K562 (cell line): ENCODE data around the gene TAOK2. TPM values are rescaled to one million over a fixed set of nuclear protein-coding genes. Genes with fewer than 3 reads are reported as not detected.

ENCODE experiments used
- ATAC-seq: fragments of 200-7000 bp; cut with Tn5 transposase; 3 replicates; pipeline ENCODE4 v1.9.1; 2020; ENCODE audit warnings: moderate library complexity
- BruUV-seq: library from RNA; stranded (reverse); fragments of 400-500 nt; replicated peaks from 2 replicates; lab custom pipeline; 2021; lab: Mats Ljungman, UMichigan
- CTCF ChIA-PET: fragments of 300-600 bp; formaldehyde crosslinking; extraction: SDS; loops from one replicate; lab custom pipeline; 2021; ENCODE audit warnings: low intra/inter-chr PET ratio; lab: Yijun Ruan, JAX
- POLR2A ChIA-PET: fragments of 300-600, 350-650 bp; sonication (Branson Sonifier 250); formaldehyde crosslinking; extraction: SDS; loops from one replicate; lab custom pipeline; 2021; ENCODE audit warnings: antibody characterized with exemption, inconsistent platforms; lab: Yijun Ruan, JAX
- DNase-seq, 4 experiments: peaks; one replicate each; pipeline versions ENCODE4 v3.0.0 to v3.0.0-alpha.2; 2011 to 2018; ENCODE audit warnings: low spot score in 3 of 4, mixed read lengths in 3 of 4; ENCODE audit errors: extremely low read depth in 1 of 4
- FAIRE-seq: peaks from 2 replicates; lab custom pipeline; 2011; peaks lifted over from hg19 to GRCh38; lab: Jason Lieb, UNC
- H2AFZ ChIP-seq: 2 replicates; pipeline ENCODE4 v1.6.0; 2011; ENCODE audit warnings: low read depth, low read length, control low read depth, inconsistent platforms
- H3K27ac ChIP-seq: fragments of 200-600 bp; 3 replicates; pipeline ENCODE4 v1.8.0; 2011; ENCODE audit warnings: low read depth, mild to moderate bottlenecking, control low read depth, inconsistent platforms, low read length, moderate library complexity, mixed read lengths; ENCODE audit errors: extremely low read depth
- H3K27me3 ChIP-seq, 2 experiments: fragments of 300-600 bp in 1 of 2; 2 replicates in 1 of 2; 3 replicates in 1 of 2; pipeline versions ENCODE4 v1.6.0 to v1.8.0; 2011; ENCODE audit warnings: inconsistent platforms in 2 of 2, low read length in 2 of 2, mild to moderate bottlenecking in 1 of 2, mixed read lengths in 1 of 2, moderate library complexity in 1 of 2; ENCODE audit not compliant: control insufficient read depth in 2 of 2, insufficient read depth in 2 of 2
- H3K36me3 ChIP-seq: fragments of 300-600 bp; 3 replicates; pipeline ENCODE4 v1.8.0; 2011; ENCODE audit warnings: mild to moderate bottlenecking, low read length, inconsistent platforms; ENCODE audit not compliant: control insufficient read depth, insufficient read depth
- H3K4me1 ChIP-seq, 2 experiments: fragments of 200-600 bp in 1 of 2; replicated peaks in 1 of 2; 2 replicates in 1 of 2; 3 replicates in 1 of 2; pipeline versions ENCODE4 v1.5.1 to v1.8.0; 2011; ENCODE audit warnings: inconsistent platforms in 2 of 2, low read length in 2 of 2, mild to moderate bottlenecking in 1 of 2, mixed read lengths in 1 of 2, moderate library complexity in 1 of 2; ENCODE audit not compliant: control insufficient read depth in 2 of 2, insufficient read depth in 2 of 2
- H3K4me2 ChIP-seq: 2 replicates; pipeline ENCODE4 v1.6.1; 2011; ENCODE audit warnings: low read length, control low read depth, inconsistent platforms, mixed read lengths; ENCODE audit not compliant: insufficient read depth
- H3K4me3 ChIP-seq: fragments of 200-600 bp; sonication (generic), shearing (Covaris generic); 2 replicates; pipeline ENCODE4 v1.5.1; 2016; ENCODE audit warnings: control low read depth, inconsistent platforms
- H3K79me2 ChIP-seq: fragments of 200-600 bp; 3 replicates; pipeline ENCODE4 v1.8.0; 2011; ENCODE audit warnings: low read length, inconsistent platforms; ENCODE audit not compliant: control insufficient read depth, insufficient read depth
- H3K9ac ChIP-seq, 2 experiments: 2 replicates each; pipeline versions ENCODE4 v1.6.0 to v1.6.1; 2011; ENCODE audit warnings: low read depth in 2 of 2, low read length in 2 of 2, control low read depth in 1 of 2, inconsistent platforms in 1 of 2, mild to moderate bottlenecking in 1 of 2, mixed read lengths in 1 of 2; ENCODE audit not compliant: insufficient read depth in 1 of 2
- H3K9me1 ChIP-seq: one replicate; pipeline ENCODE4 v1.6.0; 2011; ENCODE audit warnings: inconsistent platforms, mild to moderate bottlenecking, low read length, moderate library complexity; ENCODE audit not compliant: control insufficient read depth, insufficient read depth
- H3K9me3 ChIP-seq: replicated peaks from 2 replicates; pipeline ENCODE4 v1.5.1; 2011; ENCODE audit warnings: low read depth, low read length, inconsistent platforms; ENCODE audit not compliant: control insufficient read depth, insufficient read depth
- H4K20me1 ChIP-seq: replicated peaks from 2 replicates; pipeline ENCODE4 v1.6.1; 2011; ENCODE audit warnings: low read length, inconsistent platforms, mixed read lengths; ENCODE audit not compliant: control insufficient read depth, insufficient read depth
- BCLAF1 ChIP-seq, 2 experiments: fragments of 450-650 bp in 1 of 2; IDR thresholded peaks; 2 replicates each; pipeline ENCODE4 v1.6.1; 2011 to 2017; ENCODE audit warnings: low read depth in 2 of 2, antibody characterized with exemption in 1 of 2, borderline replicate concordance in 1 of 2, low read length in 1 of 2, mild to moderate bottlenecking in 1 of 2, mixed read lengths in 1 of 2; ENCODE audit not compliant: control insufficient read depth in 1 of 2
- CTCFL ChIP-seq: IDR thresholded peaks from 2 replicates; pipeline ENCODE4 v1.6.1; 2011; ENCODE audit warnings: borderline replicate concordance, low read depth, mild to moderate bottlenecking, moderate library complexity, low read length; ENCODE audit not compliant: insufficient read depth, poor library complexity, severe bottlenecking
- FOXA1 ChIP-seq: fragments of 450-650 bp; IDR thresholded peaks from 2 replicates; pipeline ENCODE4 v1.6.1; 2016; ENCODE audit warnings: mild to moderate bottlenecking, borderline replicate concordance
- HMBOX1 ChIP-seq: sonication (generic); IDR thresholded peaks from 2 replicates; pipeline ENCODE4 v1.6.1; 2016
- MIER1 ChIP-seq: fragments of 450-650 bp; IDR thresholded peaks from 2 replicates; pipeline ENCODE4 v1.6.1; 2016; ENCODE audit warnings: antibody characterized with exemption, mild to moderate bottlenecking, low read depth
- POLR3A ChIP-seq: IDR thresholded peaks from 2 replicates; pipeline ENCODE4 v1.6.1; 2011; ENCODE audit warnings: borderline replicate concordance, mild to moderate bottlenecking, moderate library complexity; ENCODE audit not compliant: insufficient read length, insufficient read depth; ENCODE audit errors: extremely low read depth
- TEAD2 ChIP-seq: fragments of 450-650 bp; IDR thresholded peaks from 2 replicates; pipeline ENCODE4 v1.6.1; 2016; ENCODE audit warnings: missing genetic modification characterization, control low read depth, missing compliant biosample characterization
- TGIF2 ChIP-seq: sonication (generic); formaldehyde crosslinking; IDR thresholded peaks from 2 replicates; pipeline ENCODE4 v1.8.1; 2022; ENCODE audit warnings: mild to moderate bottlenecking, missing genetic modification reagents, moderate library complexity
- WGBS: fragments of 100-300 bp; shearing (Covaris generic); methylation state at CpG from one replicate; pipeline ENCODE4 v1.1.6; 2016; ENCODE audit warnings: low coverage, mixed read lengths; ENCODE audit not compliant: insufficient coverage; ENCODE audit errors: missing lambda C conversion rate; 5-methylcytosine and 5-hydroxymethylcytosine counted together
- in situ Hi-C: fragments of 300-500 bp; cut with MboI; formaldehyde crosslinking; loops from 4 replicates; pipeline ENCODE4 v1.15.0; 2018; ENCODE audit warnings: inconsistent platforms, mixed read lengths
- intact Hi-C: fragments of 100-400 bp; cut with micrococcal nuclease; formaldehyde crosslinking; loops from 2 replicates; pipeline ENCODE4 v1.14.2; 2022
- polyA plus RNA-seq, 8 experiments: library from polyadenylated mRNA; depleted of rRNA in 4 of 8; stranded (reverse) in 5 of 8; unstranded in 3 of 8; fragments of >200 nt; fragmentation: Nextera tagmentation in 2 of 8; fragmentation: Illumina TruSeq in 1 of 8; extraction: Ambion mirVana in 2 of 8; extraction: Trizol in 1 of 8; gene quantifications; 2 replicates each; pipeline versions ENCODE4 v1.2.1 to v1.2.3, GENCODE V29; 2011 to 2014; ENCODE audit warnings: inconsistent platforms in 1 of 8, missing spikeins in 1 of 8
- total RNA-seq, 7 experiments: library from RNA; depleted of rRNA in 6 of 7; stranded (reverse); fragments of >200 nt in 6 of 7; fragmentation: Illumina TruSeq in 2 of 7; extraction: Trizol in 2 of 7; gene quantifications; 2 replicates each; pipeline versions ENCODE4 v1.2.1 to v1.2.3, GENCODE V29; 2011 to 2021; ENCODE audit warnings: low replicate concordance in 1 of 7
- TF ChIP-seq, protein P1 (sequence below): fragments of 250-450 bp; sonication (Bioruptor Pico); IDR thresholded peaks from 2 replicates; pipeline ENCODE4 v1.4.0; 2020; ENCODE audit warnings: borderline replicate concordance

TAOK2 gene
- total and polyA plus RNA-seq, 9 of the 15 experiments (the other 6 are each of a cell fraction or from before 2014, with no cell fraction given): 0.10 to 41.8 (median 13.7) TPM

- TF ChIP-seq BCLAF1 (IDR thresholded peaks at IDR 0.05; ENCODE audit: borderline replicate concordance in 1 of 2, control insufficient read depth in 1 of 2, low read depth in 2 of 2, low read length in 1 of 2): no peak
Observed at GRCh38 chr16:30028438-30029076, 54.9 kb downstream of the TAOK2 start (continued).

- POLR2A ChIA-PET: interaction anchor here (0.6 kb wide), 1 partner anchor 47 kb away, joined by 3 read pairs; no protein-coding TSS in a partner anchor
- Histone ChIP-seq H3K9me3 (no peaks in the 10 kb centered on the region), H4K20me1 (peaks cover 13% of the 10 kb centered on the region; the same call in 1 of the 2 replicates), H3K9ac (no peak overlapping the region), H2AFZ (no peak overlapping the region), H3K4me2 (no peak overlapping the region), H3K4me3 (no peak overlapping the region), H3K27ac (no peak overlapping the region), H3K4me1 (peaks cover 0 to 31% of the 10 kb centered on the region in 2 experiments; a peak in 2 of 5 replicates), H3K9me1 (peaks cover 4% of the 10 kb centered on the region), H3K79me2 (no peaks in the 10 kb centered on the region), H3K36me3 (no peaks in the 10 kb centered on the region), H3K27me3 (peaks cover 16 to 67% of the 10 kb centered on the region in 2 experiments; a peak in 4 of 5 replicates)
- ATAC-seq: no peak
- FAIRE-seq: no peak
- no TSS peak for BruUV-seq
- DNase-seq: no peak
- intact Hi-C loops (no loop called here), in situ Hi-C loops (no loop called here)
- CTCF ChIA-PET: no interaction called here
- WGBS: 21% methylated on average over 6 of the region's 23 CpGs
- TF ChIP-seq TEAD2 (tag) (no peak), HMBOX1 (no peak), CTCFL (no peak), POLR3A (no peak), TGIF2 (CRISPR knock-in tag) (no peak), MIER1 (no peak), FOXA1 (no peak)
- TF ChIP-seq, protein P1, sequence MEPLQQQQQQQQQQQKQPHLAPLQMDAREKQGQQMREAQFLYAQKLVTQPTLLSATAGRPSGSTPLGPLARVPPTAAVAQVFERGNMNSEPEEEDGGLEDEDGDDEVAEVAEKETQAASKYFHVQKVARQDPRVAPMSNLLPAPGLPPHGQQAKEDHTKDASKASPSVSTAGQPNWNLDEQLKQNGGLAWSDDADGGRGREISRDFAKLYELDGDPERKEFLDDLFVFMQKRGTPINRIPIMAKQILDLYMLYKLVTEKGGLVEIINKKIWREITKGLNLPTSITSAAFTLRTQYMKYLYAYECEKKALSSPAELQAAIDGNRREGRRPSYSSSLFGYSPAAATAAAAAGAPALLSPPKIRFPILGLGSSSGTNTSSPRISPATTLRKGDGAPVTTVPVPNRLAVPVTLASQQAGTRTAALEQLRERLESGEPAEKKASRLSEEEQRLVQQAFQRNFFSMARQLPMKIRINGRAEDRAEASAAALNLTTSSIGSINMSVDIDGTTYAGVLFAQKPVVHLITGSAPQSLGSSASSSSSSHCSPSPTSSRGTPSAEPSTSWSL (CRISPR knock-in tag): no peak
Observed at GRCh38 chr16:30030011-30030685, 56.5 kb downstream of the TAOK2 start.
